PFSK-1 (cell line): ENCODE results near the gene SRRM2.

Experiments used
- FOXP2 ChIP-seq: optimal IDR thresholded peaks from 2 replicates; pipeline ENCODE3; 2011; ENCODE audit warnings: borderline replicate concordance, control low read depth, inconsistent platforms; ENCODE audit not compliant: insufficient read depth; ENCODE audit errors: extremely low read length, extremely low read depth
- POLR2AphosphoS5 ChIP-seq: IDR thresholded peaks from 2 replicates; pipeline ENCODE4 v1.6.1; 2012; ENCODE audit warnings: low read depth, mild to moderate bottlenecking, control low read depth, low read length, moderate library complexity
- REST ChIP-seq, 2 experiments: IDR thresholded peaks; 2 replicates each; pipeline versions ENCODE4 v1.6.1 to v1.8.0; 2011 to 2012; ENCODE audit warnings: low read depth in 2 of 2, low read length in 2 of 2, control low read depth in 1 of 2, inconsistent platforms in 1 of 2, mild to moderate bottlenecking in 1 of 2, moderate library complexity in 1 of 2; ENCODE audit not compliant: insufficient read depth in 1 of 2
- SIN3A ChIP-seq: IDR thresholded peaks from 2 replicates; pipeline ENCODE4 v1.6.1; 2012; ENCODE audit warnings: mild to moderate bottlenecking, low read length, moderate library complexity, borderline replicate concordance; ENCODE audit not compliant: insufficient read depth
- TAF1 ChIP-seq: IDR thresholded peaks from 2 replicates; pipeline ENCODE4 v1.6.1; 2012; ENCODE audit warnings: low read length, control low read depth, borderline replicate concordance; ENCODE audit not compliant: insufficient read depth

Gene SRRM2

GRCh38 chr16:2715064-2715463 lies 37.4 kb upstream of the SRRM2 start:
- TF ChIP-seq REST (IDR thresholded peaks at IDR 0.05; ENCODE audit: insufficient read depth in 1 of 2, low read depth in 2 of 2, low read length in 2 of 2): no peak
- TF ChIP-seq SIN3A: no peak
- no peak for TF ChIP-seq TAF1
- no peak for TF ChIP-seq POLR2AphosphoS5
- TF ChIP-seq FOXP2: no peak

GRCh38 chr16:2715519-2715918 lies 36.9 kb upstream of the SRRM2 start:
- peak; percentile 95; the same call in 1 of the 2 replicates for TF ChIP-seq SIN3A
- no peak for TF ChIP-seq TAF1
- no peak for TF ChIP-seq FOXP2
- TF ChIP-seq POLR2AphosphoS5: no peak
- peak; percentile 99 for TF ChIP-seq REST (IDR thresholded peaks at IDR 0.05; ENCODE audit: insufficient read depth in 1 of 2, low read depth in 2 of 2, low read length in 2 of 2)

GRCh38 chr16:2715966-2716885 lies 36.2 kb upstream of the SRRM2 start:
- TF ChIP-seq SIN3A: no peak
- no peak for TF ChIP-seq TAF1
- no peak for TF ChIP-seq POLR2AphosphoS5
- no peak for TF ChIP-seq REST (IDR thresholded peaks at IDR 0.05; ENCODE audit: insufficient read depth in 1 of 2, low read depth in 2 of 2, low read length in 2 of 2)
- no peak for TF ChIP-seq FOXP2

GRCh38 chr16:2716948-2717347 lies 35.5 kb upstream of the SRRM2 start:
- no peak for TF ChIP-seq POLR2AphosphoS5
- TF ChIP-seq REST (IDR thresholded peaks at IDR 0.05; ENCODE audit: insufficient read depth in 1 of 2, low read depth in 2 of 2, low read length in 2 of 2): no peak
- TF ChIP-seq SIN3A: no peak
- no peak for TF ChIP-seq TAF1
- TF ChIP-seq FOXP2: no peak
